SW 1271 (cell line): ENCODE measurements around the gene CBX4.

Experiments
- DNase-seq, 2 experiments: peaks; one replicate each; lab custom pipeline; 2025; lab: John Stamatoyannopoulos, UW

The CBX4 gene

GRCh38 chr17:79811868-79812352 is 27.3 kb downstream of the CBX4 start:
- DNase-seq = no peak

- peak in 1 of 2 experiments; percentile 46 for DNase-seq
Observed at GRCh38 chr17:79811011-79811867, 28.0 kb downstream of the CBX4 start.

GRCh38 chr17:79810130-79811010 is 28.9 kb downstream of the CBX4 start:
- DNase-seq = peak in 1 of 2 experiments; percentile 62

GRCh38 chr17:79809530-79810129 is 29.6 kb downstream of the CBX4 start:
- DNase-seq = no peak

GRCh38 chr17:79808763-79809529 is 30.3 kb downstream of the CBX4 start:
- DNase-seq = peak in 1 of 2 experiments; percentile 57

GRCh38 chr17:79806863-79807720 is 32.1 kb downstream of the CBX4 start:
- no peak for DNase-seq

GRCh38 chr17:79806446-79806760 is 32.8 kb downstream of the CBX4 start:
- no peak for DNase-seq

- no peak for DNase-seq
Observed at GRCh38 chr17:79804856-79805696, 34.2 kb downstream of the CBX4 start.

GRCh38 chr17:79803997-79804855 is 35.0 kb downstream of the CBX4 start:
- DNase-seq = no peak

GRCh38 chr17:79803421-79803996 is 35.7 kb downstream of the CBX4 start:
- DNase-seq = no peak

- DNase-seq = no peak
Observed at GRCh38 chr17:79802736-79803420, 36.4 kb downstream of the CBX4 start.

GRCh38 chr17:79802039-79802735 is 37.1 kb downstream of the CBX4 start:
- no peak for DNase-seq

- no peak for DNase-seq
Observed at GRCh38 chr17:79801156-79802038, 37.8 kb downstream of the CBX4 start.

GRCh38 chr17:79800325-79801155 is 38.7 kb downstream of the CBX4 start:
- DNase-seq = no peak
